NCI-H526 treated with DMSO at 0.1 percent for 48 hours (cell line): ENCODE results near the gene CD209.
"Not testable (repeated sequence)": the region's sequence is repeated elsewhere in the genome, so short reads cannot be mapped to it uniquely, and the experiment has no call there.

ENCODE experiments used
- DNase-seq: peaks from one replicate; lab custom pipeline; 2025; lab: John Stamatoyannopoulos, UW

Gene CD209

DNA sequence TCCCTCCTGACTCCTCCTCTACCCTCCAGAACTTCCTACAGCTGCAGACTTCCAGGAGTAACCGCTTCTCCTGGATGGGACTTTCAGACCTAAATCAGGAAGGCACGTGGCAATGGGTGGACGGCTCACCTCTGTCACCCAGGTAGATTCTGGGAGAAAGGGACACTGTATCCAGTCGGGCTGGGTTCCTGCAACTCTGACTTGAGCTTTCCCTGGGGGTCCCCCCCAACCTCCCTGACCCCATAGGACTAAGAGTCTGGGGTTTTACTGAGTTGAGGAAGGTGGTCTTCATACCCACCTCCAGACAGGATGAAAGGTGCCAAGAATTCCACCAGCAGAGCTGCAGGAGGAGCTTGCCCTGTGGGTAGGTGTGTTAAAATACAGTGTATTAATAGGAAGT is 20.2 kb upstream of the CD209 start:
- no peak for DNase-seq

DNA sequence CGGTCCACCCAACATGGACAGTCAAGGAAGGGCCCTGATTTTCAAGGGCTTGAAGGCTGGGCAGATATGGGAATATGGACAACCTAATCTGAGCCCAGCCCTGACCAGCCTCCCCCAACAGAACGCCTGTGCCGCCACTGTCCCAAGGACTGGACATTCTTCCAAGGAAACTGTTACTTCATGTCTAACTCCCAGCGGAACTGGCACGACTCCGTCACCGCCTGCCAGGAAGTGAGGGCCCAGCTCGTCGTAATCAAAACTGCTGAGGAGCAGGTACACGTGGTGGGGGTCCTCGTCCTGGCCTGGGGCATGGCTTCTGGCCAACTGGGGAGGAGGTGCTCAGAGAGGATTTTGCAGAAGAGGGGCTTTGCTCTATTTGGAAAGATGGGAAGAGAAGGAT is 19.2 kb upstream of the CD209 start:
- no peak for DNase-seq

DNA sequence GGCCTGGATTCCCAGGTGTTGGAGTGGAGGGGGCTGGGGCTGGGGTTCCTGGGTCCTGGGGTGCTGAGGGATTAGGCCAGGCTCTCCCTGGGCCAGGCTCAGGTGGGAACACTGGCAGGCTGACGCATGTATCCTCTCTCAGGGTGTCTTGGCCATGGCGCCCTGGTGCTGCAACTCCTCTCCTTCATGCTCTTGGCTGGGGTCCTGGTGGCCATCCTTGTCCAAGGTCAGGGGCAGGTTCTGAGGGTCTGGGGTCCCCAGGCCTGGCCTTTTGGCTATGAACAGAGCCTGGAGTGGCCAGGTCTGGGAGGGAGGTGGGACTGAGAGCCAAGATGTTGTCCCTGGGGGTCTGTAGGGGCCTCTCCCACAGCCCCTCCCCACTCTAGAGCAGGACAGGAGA is 17.7 kb upstream of the CD209 start:
- not testable (repeated sequence) for DNase-seq

DNA sequence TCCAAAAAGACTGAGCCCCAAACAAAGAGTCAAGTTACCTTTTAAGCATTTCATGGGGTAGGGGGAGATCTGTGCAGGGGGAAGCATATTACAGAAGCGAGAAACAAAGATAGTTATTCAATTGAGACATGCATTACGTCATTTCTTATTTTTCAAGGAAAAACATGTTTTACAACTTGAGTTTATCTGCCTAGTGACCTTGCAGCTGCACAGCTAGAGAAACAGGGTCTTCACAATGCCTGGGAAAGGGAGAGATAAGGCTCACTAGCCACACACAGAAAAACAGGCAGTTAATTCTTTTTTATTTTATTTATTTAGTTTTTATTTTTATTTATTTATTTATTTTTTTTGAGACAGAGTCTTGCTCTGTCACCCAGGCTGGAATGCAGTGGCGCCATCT is 16.8 kb upstream of the CD209 start:
- DNase-seq = not testable (repeated sequence)

DNA sequence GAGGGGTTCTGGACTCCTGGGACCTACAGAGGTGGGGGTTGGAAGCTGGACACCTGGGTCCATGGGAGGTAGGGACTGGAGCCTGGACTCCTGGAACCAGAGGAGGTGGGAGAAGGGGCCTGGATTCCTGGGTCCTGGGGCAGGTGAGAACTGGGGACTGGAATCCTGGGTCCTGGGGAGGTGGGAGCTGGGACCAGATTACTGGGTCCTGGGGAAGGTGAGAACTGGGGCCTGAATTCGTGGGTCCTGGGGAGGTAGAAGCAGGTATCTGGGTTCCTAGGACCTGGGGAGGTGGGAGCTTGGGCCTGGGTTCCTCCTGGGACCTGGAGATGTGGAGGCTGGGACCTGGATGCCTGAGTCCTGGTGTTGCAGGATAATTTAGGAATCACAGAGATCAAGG is 16.4 kb upstream of the CD209 start:
- no peak for DNase-seq

DNA sequence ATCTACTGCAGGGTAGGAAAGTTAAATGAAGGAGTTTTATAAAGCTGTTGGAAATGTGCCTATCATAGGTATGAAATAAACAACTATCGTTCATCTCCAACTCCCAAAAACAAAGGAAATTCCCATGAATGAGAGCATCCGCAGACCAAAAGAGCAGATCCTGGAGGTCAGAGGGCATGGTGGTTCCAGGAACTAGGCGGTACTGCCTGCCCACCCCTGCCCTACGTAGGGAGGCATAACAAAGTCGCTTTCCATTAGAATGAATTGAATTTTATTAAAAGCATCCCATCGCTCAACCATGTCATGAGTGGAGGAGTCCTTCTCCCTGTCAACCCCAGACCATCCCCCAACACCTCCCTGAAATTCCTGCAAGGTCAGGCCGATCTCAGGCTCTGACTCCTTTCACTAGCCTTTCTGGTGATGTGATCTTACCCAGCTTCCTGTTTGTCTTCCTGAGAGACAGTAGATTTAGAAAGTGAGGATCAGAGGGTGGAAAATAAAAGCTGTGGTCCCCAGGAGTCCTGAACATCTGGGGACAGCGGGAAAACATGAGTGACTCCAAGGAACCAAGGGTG is 15.5 kb upstream of the CD209 start, which contains the start of gene CLEC4M:
Gene CLEC4M (plus strand): TSS at position 525 of the 575 bp plus-strand sequence. CDS start 24 bp downstream, at position 549.
- DNase-seq = no peak

DNA sequence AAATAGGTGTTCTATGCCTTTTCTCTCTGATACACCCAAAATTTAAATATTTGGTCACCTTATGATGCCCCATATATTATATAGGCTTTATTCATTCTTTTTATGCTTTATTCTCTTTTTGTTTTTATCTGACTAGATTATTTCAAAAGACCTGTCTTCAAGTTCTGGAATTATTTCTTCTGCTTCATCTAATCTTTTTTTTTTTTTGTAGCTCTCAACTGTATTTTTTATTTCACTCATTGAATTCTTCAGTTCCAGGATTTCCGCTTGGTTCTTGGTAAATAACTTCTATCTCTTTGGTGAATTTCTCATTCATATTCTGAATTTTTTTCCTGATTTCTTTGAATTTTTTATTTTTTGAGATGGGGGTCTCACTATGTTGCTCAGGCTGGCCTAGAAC is 11.8 kb upstream of the CD209 start:
- DNase-seq = no peak

DNA sequence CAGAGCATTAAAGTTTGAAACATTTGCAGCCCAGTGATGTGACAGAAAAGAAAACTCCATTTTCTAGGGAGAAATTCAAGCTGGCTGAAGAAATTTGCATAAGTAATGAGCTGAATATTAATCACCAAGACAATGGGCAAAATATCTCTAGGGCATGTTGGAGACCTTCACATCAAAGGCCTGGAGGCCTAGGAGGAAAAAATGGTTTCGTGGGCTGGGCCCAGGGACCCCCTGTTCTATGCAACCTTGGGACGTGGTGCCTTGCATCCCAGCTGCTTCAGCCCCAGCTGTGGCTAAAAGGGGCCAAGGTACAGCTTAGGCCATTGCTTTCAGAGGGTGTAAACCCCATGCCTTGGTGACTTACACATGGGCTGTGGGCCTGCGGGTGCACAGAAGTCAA is 10.0 kb upstream of the CD209 start:
- DNase-seq = no peak

DNA sequence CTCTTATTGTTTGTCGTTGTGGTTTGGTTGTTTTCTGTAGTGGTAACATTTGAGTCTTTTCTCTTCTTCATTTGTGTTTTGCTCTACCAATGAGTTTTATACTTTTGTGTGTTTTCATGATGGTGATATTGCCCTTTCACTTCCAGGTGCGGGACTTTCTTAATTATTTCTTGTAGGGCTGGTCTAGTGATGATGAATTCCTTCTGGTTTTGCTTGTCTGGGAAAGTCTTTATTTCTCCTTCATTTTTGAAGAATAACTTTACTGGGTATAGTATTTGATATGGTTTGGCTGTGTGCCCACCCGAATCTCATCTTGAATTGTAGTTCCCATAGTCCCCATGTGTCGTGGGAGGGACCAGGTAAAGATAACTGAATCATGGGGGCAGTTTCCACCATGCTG is 8.9 kb upstream of the CD209 start:
- DNase-seq = no peak

DNA sequence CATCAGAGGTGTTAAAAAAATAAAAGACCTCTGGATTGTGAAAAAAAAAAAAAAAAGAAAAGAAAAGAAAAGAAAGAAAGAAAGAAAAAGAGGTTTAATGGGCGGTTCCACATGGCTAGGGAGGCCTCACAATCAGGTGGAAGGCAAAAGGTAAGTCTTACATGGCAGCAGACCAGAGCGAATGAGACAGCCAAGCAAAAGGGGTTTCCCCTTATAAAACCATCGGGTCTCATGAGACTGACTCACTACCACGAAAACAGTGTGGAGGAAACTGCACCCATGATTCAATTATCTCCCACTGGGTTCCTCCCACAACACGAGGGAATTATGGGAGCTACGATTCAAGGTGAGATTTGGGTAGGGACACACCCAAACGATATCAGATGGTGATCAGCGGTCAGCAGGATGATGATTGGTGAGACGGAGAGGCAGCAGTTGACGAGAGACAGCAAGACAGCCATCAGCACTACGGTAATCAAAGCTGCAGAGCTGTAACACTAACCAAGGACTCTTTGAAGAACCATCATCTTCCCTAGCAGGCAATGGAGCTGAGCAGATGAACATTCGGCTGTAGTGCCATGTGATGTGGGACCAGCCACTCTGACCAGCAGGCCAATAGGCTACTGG is 3.9 kb upstream of the CD209 start:
- DNase-seq = no peak

DNA sequence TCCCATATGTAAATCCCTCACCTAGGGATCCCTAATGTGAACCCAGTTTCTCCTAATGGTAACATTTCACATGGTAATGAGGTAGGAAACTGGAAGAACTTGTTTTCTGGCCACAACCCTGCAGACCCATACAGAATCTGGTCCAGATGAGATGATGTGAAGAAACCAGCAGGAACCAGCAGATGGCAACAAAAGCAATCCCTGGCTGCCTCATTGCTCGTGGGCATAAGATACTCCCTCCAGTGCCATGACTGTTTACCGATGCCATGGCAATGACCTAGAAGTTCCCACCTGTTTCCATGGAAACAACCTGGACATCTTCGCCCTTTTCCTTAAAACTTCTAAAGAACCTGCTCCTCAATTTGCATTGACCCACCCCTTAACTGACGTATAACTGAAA is 1.4 kb upstream of the CD209 start:
- DNase-seq = peak; percentile 1

DNA sequence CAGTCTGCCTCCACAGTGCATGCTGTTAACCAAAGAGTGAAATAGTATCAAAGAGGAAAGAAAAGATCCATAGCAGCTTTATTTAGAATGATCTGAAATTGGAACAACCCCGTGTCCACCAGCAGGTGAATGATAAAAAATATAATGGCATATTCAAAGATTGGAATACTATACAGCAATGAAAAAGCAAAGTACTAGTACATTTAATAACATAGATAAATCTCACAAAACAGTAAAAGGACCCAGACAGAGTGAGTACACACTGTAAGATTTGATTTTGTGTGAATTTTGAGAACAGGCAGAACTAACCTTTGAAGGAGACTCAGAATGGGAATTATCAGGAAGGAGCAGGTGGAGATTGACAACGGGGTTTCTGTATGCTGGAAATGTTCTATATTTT is 837 bp upstream of the CD209 start:
- DNase-seq = no peak

DNA sequence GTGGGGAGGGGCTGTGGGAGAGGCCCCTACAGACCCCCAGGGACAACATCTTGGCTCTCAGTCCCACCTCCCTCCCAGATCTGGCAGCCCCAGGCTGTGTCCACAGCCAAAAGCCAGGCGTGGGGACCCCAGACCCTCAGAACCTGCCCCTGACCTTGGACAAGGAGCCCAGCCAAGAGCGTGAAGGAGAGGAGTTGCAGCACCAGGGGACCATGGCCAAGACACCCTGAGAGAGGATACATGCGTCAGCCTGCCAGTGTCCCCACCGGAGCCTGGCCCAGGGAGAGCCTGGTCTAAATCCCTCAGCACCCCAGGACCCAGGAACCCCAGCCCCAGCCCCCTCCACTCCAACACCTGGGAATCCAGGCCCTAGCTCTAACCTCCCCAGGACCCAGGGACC is 1.0 kb downstream of the CD209 start:
- not testable (repeated sequence) for DNase-seq

DNA sequence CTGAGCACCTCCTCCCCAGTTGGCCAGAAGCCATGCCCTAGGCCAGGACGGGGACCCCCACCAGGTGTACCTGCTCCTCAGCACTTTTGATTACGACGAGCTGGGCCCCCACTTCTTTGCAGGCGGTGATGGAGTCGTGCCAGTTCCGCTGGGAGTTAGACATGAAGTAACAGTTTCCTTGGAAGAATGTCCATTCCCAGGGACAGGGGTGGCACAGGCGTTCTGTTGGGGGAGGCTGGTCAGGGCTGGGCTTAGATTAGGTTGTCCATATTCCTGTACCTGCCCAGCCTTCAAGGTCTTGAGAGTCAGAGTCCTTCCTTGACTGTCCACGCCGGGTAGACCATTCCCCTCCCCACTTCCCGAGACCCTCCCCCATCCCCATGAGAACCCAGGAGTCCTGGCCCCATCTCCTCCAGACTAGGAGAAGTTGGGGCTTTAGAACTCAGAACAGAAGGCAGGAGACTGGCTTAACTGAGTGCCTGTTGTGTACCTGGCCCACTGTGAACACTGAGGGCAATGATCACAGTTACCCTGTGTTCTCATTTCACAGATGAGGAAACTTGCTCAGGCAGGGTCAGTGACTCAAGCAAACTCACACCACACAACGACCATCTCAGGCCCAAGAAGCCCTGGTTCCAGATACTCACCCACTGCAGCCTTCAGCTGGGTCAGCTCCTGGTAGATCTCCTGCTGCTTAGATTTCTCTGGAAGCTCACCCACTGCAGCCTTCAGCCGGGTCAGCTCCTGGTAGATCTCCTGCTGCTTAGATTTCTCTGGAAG is 2.3 kb downstream of the CD209 start:
- no peak for DNase-seq

DNA sequence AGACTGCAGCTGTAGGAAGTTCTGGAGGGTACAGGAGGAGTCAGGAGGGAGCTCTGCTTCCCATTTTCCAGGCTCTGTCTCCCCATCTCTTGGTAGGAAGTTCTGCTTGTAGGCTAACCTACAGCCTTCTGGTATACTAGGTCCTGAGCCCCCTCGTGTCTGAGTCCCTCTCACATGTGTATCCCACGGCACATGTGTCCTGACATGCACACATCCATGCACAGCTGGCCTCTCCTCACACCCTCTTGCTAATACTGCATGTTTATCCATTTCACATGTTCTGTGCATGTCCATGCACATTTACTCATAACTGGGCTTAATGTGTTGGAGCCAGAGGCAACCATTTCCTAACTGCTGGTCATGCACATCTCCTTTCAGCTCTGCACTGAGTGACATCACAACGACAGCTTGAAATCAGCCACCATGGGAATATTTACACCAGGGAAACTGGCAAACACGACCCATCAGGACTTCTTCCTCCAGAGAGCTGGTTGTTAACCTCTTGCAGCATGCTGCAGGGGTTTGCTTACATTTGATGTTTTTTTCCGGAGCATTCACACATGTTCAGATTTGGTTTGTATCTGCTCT is 3.0 kb downstream of the CD209 start:
- DNase-seq = no peak

DNA sequence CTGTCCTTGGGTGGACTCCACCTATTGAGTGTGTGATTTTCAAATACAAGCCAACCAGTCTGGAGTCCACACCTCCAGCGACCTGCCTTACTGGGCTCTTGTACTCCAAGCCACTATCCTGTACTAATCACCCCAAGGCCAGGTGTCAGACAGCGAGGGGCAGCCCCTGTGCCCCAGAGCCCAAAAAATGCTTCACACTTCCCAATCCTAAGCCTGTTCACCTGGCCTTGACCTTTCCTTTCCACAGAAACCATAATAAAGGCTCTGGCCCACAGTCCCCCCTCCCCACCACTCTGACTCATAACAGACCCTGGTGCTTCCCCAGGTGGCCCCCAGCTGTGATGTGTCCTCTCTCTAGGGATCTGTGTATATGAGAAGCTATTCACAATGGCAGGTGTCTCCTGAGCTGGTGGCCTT is 3.9 kb downstream of the CD209 start:
- no peak for DNase-seq

DNA sequence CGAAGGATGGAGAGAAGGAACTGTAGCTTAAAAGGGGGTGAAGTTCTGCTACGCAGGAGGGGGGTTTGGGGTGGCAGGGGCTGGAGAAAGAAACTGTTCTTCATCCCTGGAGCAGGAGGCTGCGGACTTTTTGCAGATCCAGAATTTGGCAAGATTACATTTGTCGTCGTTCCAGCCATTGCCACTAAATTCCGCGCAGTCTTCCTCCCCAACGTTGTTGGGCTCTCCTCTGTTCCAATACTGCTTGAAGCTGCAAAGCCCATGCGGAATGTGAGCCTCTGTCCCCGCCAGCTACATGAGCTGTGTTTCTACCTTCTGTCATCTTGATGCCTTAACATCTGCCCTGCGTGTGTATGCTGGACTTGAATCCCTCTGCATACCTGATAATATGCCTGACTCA is 4.3 kb downstream of the CD209 start:
- DNase-seq = no peak

DNA sequence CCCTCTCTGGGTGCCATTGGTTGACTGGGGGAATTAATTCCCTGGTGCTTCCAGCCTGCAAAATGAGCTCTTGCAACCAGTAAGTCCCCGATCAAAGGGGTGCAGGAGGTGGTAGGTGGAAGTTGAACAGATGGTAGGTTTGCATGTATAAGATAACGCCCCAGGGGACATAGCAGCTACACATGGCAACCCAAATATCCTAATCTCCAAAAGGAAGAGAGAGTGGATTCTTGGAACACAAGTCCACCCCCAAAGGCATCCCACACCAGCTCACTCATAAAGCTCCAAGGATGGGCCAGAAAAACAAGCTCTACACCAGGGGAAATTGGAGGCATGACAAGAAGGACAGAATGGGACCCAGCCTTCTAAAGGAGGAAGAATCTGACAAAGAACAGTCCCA is 4.8 kb downstream of the CD209 start:
- no peak for DNase-seq

DNA sequence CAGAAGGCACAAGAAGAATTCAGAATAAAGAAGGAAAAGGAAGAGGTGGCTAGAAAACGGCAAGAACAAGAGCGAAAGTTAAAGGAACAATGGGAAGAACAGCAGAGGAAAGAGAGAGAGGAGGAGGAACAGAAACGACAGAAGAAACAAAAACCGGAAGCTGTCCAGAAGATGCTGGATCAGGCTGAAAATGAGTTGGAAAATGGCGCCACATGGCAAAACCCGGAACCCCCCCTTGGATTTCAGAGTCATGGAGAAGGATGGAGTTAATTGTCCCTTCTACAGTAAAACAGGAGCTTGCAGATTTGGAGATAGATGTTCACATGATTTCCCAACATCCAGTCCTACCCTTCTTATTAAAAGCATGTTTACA is 6.7 kb downstream of the CD209 start:
- DNase-seq = no peak

DNA sequence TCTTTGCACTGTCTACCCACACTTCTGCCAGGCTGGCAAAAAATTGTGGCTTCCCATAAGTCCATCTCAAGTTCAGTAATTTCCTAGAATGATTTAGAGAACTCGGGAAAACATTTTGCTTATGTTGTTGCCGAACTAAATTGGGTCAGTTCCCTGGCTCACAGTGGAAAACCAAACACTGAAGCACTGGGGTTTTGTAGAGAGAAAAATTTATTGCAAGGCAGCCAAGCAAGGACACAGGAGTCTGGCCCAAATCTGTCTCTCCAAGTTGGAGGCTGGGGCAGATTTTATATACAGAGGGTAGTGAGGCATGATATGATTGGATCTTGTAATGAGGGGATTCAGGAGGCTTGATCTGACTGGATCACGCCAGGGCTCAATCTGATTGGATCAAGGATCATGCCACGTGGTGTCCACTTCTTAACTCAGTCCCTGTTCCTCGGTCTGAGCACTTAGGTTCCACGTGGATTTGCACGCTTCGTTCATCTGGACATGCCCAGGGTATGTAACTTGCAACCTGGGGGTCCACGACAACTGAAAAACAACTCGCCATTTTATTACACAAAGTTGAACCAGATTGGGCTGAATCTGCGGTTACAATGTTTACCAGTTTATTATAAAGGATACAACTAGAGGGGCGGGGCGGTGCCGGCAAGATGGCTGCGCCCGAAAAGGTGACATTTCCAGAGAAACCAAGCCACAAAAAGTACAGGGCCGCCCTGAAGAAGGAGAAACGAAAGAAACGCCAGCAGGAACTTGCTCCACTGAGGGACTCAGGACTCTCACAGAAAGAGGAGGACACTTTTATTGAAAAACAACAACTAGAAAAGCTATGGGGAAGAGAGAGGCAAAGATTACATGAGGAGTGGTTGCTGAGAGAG is 7.3 kb downstream of the CD209 start:
- no peak for DNase-seq

DNA sequence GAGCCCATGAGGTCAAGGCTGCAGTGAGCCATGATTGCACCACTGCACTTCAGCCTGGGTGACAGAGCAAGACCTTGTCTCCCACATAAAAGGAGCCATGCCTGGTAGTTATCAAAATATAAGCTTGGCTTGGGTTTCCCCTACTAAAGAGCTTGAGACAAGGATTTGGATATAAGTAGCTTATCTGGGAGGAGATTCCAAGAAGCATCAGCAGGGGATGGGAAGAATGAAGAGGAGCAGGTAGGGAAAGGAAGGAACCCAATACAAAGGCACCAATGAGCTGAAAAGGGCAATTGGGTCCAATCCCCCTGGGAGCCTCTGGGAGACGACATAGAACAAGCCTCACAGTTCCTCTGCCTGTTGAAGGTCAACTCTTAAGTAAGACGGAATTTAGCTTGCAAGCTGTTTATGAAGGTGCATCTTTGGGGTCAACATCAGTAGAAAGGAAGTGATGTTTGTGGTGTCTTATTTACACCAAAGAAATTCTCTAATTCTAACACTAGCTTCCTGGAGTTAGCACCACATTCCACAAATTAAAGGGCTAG is 8.1 kb downstream of the CD209 start:
- DNase-seq = no peak

DNA sequence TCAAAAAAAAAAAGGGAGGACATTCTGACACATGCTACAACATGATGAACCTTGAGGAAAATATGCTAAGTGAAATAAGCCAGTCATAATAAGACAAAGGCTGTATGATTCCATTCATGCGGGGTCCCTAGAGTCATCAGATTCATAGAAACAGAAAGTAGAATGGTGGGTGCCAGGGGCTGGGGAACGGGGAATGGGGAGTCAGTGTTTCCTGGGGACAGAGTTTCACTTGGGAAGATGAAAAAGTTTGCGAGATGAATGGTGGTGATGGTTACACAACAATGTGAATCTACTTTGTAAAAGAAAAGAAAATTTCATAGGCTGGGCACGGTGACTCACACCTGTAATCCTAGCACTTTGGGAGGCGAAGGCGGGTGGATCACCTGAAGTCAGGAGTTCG is 9.3 kb downstream of the CD209 start:
- no peak for DNase-seq
